Measurements from ENCODE around the gene ELK3.

The ELK3 gene

DNA sequence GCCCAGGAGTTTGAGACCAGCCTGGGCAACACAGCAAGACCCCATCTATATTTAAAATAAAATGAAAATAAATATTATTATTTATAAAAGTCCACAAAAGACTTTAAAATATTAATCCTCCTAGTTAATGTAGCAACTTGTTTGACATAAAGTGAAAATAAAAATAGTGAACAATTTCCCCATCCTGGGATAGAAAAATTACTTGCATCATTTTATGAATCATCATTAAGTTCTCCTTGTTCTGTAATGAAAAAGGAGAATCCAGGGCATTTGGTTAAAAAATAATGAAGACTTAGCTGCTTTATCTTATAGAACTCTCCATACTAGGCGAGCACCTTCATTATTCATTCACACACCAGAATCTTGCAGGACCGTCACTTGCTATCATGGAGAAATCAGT is 66.1 kb downstream of the ELK3 start:
- Histone ChIP-seq H3K9ac (ENCODE audit: low read length) (no peak overlapping the region), H3K79me2 (ENCODE audit: insufficient read depth, low read length) (no peaks in the 10 kb centered on the region)
- TF ChIP-seq, protein P1, sequence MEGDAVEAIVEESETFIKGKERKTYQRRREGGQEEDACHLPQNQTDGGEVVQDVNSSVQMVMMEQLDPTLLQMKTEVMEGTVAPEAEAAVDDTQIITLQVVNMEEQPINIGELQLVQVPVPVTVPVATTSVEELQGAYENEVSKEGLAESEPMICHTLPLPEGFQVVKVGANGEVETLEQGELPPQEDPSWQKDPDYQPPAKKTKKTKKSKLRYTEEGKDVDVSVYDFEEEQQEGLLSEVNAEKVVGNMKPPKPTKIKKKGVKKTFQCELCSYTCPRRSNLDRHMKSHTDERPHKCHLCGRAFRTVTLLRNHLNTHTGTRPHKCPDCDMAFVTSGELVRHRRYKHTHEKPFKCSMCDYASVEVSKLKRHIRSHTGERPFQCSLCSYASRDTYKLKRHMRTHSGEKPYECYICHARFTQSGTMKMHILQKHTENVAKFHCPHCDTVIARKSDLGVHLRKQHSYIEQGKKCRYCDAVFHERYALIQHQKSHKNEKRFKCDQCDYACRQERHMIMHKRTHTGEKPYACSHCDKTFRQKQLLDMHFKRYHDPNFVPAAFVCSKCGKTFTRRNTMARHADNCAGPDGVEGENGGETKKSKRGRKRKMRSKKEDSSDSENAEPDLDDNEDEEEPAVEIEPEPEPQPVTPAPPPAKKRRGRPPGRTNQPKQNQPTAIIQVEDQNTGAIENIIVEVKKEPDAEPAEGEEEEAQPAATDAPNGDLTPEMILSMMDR (IDR thresholded peaks at IDR 0.05; ENCODE audit: insufficient read depth, low read length, poor library complexity, severe bottlenecking), result no peak

DNA sequence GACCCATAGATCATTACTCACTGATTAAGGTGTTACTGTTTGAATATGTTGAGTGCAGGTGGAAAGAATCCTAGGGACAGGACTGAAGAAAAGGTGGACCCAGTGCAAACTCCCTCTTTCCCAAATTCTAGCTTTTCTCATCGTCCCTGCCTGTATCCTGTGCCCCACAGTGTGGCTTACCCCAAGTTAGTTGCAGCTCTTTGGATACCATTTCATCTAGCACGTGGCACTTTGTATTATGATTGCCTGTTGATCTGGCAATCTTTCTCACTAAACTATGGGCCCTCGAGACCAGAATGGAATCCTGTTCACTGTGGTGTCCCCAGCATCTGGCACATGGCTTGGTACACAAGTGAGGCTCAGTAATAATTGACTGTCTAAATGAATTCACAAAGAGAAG is 66.5 kb downstream of the ELK3 start:
- no peaks in the 10 kb centered on the region for H3K9me2 ChIP-seq (replicated peaks; ENCODE audit: insufficient read depth, low read length)
- H3K79me2 ChIP-seq (ENCODE audit: insufficient read depth, low read length), result no peaks in the 10 kb centered on the region
- H3K27ac ChIP-seq (ENCODE audit: low read depth, low read length), result no peak overlapping the region
- no peak overlapping the region for H3K9ac ChIP-seq (ENCODE audit: low read length)
- H3K27me3 ChIP-seq (ENCODE audit: low read length), result no peaks in the 10 kb centered on the region
- 0 out of 2 replicates have a peak, but pooled peaks cover 3% of the 10 kb centered on the region for H3K36me3 ChIP-seq (ENCODE audit: low read length)
- TF ChIP-seq EZH2phosphoT487 (conservative IDR thresholded peaks at IDR 0.05; ENCODE audit: low read length), result no peak
- TF ChIP-seq, protein P1 (IDR thresholded peaks at IDR 0.05; ENCODE audit: insufficient read depth, low read length, poor library complexity, severe bottlenecking), result no peak
- H2AFZ ChIP-seq (ENCODE audit: low read depth, low read length, severe bottlenecking), result no peak overlapping the region
- no peak overlapping the region for H3K4me2 ChIP-seq (ENCODE audit: low read depth, low read length, poor library complexity, severe bottlenecking)
- H4K20me1 ChIP-seq (ENCODE audit: low read depth, low read length), result no peaks in the 10 kb centered on the region
- H3F3A ChIP-seq (ENCODE audit: insufficient read depth), result no peaks in the 10 kb centered on the region
- H3K4me3 ChIP-seq (ENCODE audit: insufficient read depth, low read length, poor library complexity, severe bottlenecking), result no peak overlapping the region
- H3K9me3 ChIP-seq (ENCODE audit: insufficient read depth, low read length), result no peaks in the 10 kb centered on the region

More for the DNA sequence above, 66.1 kb downstream of the ELK3 start:
- Histone ChIP-seq H3K27ac (ENCODE audit: low read depth, low read length) (no peak overlapping the region), H3K36me3 (ENCODE audit: low read length) (0 out of 2 replicates have a peak, but pooled peaks cover 3% of the 10 kb centered on the region), H2AFZ (ENCODE audit: low read depth, low read length, severe bottlenecking) (no peak overlapping the region), H3F3A (ENCODE audit: insufficient read depth) (no peaks in the 10 kb centered on the region), H3K4me3 (ENCODE audit: insufficient read depth, low read length, poor library complexity, severe bottlenecking) (no peak overlapping the region), H3K9me3 (ENCODE audit: insufficient read depth, low read length) (no peaks in the 10 kb centered on the region), H3K9me2 (replicated peaks; ENCODE audit: insufficient read depth, low read length) (no peaks in the 10 kb centered on the region), H3K27me3 (ENCODE audit: low read length) (no peaks in the 10 kb centered on the region), H3K4me2 (ENCODE audit: low read depth, low read length, poor library complexity, severe bottlenecking) (no peak overlapping the region), H4K20me1 (ENCODE audit: low read depth, low read length) (no peaks in the 10 kb centered on the region)

DNA sequence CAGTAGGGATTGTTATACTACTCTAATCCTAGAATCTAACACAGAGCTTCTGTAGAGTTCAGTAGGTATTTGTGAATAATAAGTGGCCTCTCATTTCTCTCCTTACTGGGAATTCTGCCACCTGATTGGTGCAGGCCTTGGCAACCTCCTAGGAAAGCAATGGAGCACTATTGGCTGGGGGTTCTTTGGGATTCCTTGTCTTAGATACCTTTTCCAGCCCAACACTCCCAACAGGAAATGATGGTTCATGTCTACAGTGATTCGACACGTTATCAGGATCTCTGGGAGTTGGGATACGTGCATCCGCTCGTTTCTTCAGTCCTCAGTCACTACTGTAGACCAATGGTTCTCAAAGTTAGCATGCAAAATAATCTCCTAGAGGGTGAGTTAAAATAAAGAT is 67.4 kb downstream of the ELK3 start:
- Histone ChIP-seq H3K79me2 (ENCODE audit: insufficient read depth, low read length) (no peaks in the 10 kb centered on the region), H3K36me3 (ENCODE audit: low read length) (peaks cover 7% of the 10 kb centered on the region; the same call in 1 of the 2 replicates), H3K27me3 (ENCODE audit: low read length) (no peaks in the 10 kb centered on the region), H3K27ac (ENCODE audit: low read depth, low read length) (no peak overlapping the region), H3F3A (ENCODE audit: insufficient read depth) (no peaks in the 10 kb centered on the region), H3K4me3 (ENCODE audit: insufficient read depth, low read length, poor library complexity, severe bottlenecking) (no peak overlapping the region), H3K9ac (ENCODE audit: low read length) (no peak overlapping the region), H3K9me2 (replicated peaks; ENCODE audit: insufficient read depth, low read length) (no peaks in the 10 kb centered on the region), H2AFZ (ENCODE audit: low read depth, low read length, severe bottlenecking) (no peak overlapping the region), H3K9me3 (ENCODE audit: insufficient read depth, low read length) (no peaks in the 10 kb centered on the region), H3K4me2 (ENCODE audit: low read depth, low read length, poor library complexity, severe bottlenecking) (no peak overlapping the region), H4K20me1 (ENCODE audit: low read depth, low read length) (no peaks in the 10 kb centered on the region)
- TF ChIP-seq, protein P1 (IDR thresholded peaks at IDR 0.05; ENCODE audit: insufficient read depth, low read length, poor library complexity, severe bottlenecking), result no peak
- TF ChIP-seq EZH2phosphoT487 (conservative IDR thresholded peaks at IDR 0.05; ENCODE audit: low read length), result no peak
